ENCODE measurements around the gene PIK3AP1.

- no peak for TF ChIP-seq CTCF (conservative IDR thresholded peaks at IDR 0.05; ENCODE audit: low read depth, low read length)
- no peak for TF ChIP-seq EZH2 (IDR thresholded peaks at IDR 0.05; ENCODE audit: low read length, unreplicated experiment)
- no peak for TF ChIP-seq EZH2phosphoT487 (IDR thresholded peaks at IDR 0.05; ENCODE audit: borderline replicate concordance, low read length)
Observed at GRCh38 chr10:96609510-96609909, 110.8 kb downstream of the PIK3AP1 start.

Measured in PC-3 (cell line).